Body of pancreas (tissue), 4 donors: Measurements from ENCODE around the gene ABCC12.

Experiments
- POLR2A ChIP-seq, 3 donors: fragments of 450-650 bp; IDR thresholded peaks; one replicate each; pipeline ENCODE4 v1.6.1; 2016; ENCODE audit warnings: antibody characterized with exemption in 3 of 3, mild to moderate bottlenecking in 2 of 3
- TF ChIP-seq, protein P1 (sequence below), 7 experiments: fragments of 450-650 bp in 4 of 7; fragments of 200-600 bp in 3 of 7; sonication (generic) in 3 of 7; IDR thresholded peaks; one replicate each; pipeline ENCODE4 v1.5.1; 2016 to 2019; ENCODE audit warnings: antibody characterized with exemption in 7 of 7

- no peak for TF ChIP-seq POLR2A (IDR thresholded peaks at IDR 0.05)
- TF ChIP-seq, protein P1, sequence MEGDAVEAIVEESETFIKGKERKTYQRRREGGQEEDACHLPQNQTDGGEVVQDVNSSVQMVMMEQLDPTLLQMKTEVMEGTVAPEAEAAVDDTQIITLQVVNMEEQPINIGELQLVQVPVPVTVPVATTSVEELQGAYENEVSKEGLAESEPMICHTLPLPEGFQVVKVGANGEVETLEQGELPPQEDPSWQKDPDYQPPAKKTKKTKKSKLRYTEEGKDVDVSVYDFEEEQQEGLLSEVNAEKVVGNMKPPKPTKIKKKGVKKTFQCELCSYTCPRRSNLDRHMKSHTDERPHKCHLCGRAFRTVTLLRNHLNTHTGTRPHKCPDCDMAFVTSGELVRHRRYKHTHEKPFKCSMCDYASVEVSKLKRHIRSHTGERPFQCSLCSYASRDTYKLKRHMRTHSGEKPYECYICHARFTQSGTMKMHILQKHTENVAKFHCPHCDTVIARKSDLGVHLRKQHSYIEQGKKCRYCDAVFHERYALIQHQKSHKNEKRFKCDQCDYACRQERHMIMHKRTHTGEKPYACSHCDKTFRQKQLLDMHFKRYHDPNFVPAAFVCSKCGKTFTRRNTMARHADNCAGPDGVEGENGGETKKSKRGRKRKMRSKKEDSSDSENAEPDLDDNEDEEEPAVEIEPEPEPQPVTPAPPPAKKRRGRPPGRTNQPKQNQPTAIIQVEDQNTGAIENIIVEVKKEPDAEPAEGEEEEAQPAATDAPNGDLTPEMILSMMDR (IDR thresholded peaks at IDR 0.05): no peak
These were observed 14.1 kb upstream of the ABCC12 start for GRCh38 chr16:48169896-48170295.
